Parathyroid adenoma (tissue), 2 donors: ENCODE measurements around the gene NXF1.
A peak's percentile ranks its signal among the peaks of the same experiment; 100 is the strongest.

Experiments used
- H2AFZ ChIP-seq: fragments of 300-600 bp; sonication (generic); one replicate; pipeline ENCODE4 v1.7.0; 2017; ENCODE audit warnings: antibody characterized with exemption, mild to moderate bottlenecking
- H3K27ac ChIP-seq: fragments of 300-600 bp; sonication (generic); one replicate; pipeline ENCODE4 v1.7.0; 2017
- H3K27me3 ChIP-seq: fragments of 300-600 bp; sonication (generic); one replicate; pipeline ENCODE4 v1.7.0; 2017; ENCODE audit warnings: low read length; ENCODE audit not compliant: control insufficient read depth, insufficient read depth
- H3K36me3 ChIP-seq: fragments of 300-600 bp; sonication (generic); one replicate; pipeline ENCODE4 v1.7.0; 2017; ENCODE audit warnings: low read length; ENCODE audit not compliant: control insufficient read depth, insufficient read depth
- H3K4me1 ChIP-seq: fragments of 300-600 bp; sonication (generic); one replicate; pipeline ENCODE4 v1.7.0; 2017; ENCODE audit warnings: control low read depth
- H3K4me2 ChIP-seq: fragments of 300-600 bp; sonication (generic); one replicate; pipeline ENCODE4 v1.7.0; 2017; ENCODE audit warnings: low read length
- H3K4me3 ChIP-seq: fragments of 300-600 bp; sonication (generic); one replicate; pipeline ENCODE4 v1.7.0; 2017; ENCODE audit warnings: low read depth, low read length
- H3K79me2 ChIP-seq: fragments of 300-600 bp; sonication (generic); one replicate; pipeline ENCODE4 v1.7.0; 2017; ENCODE audit warnings: control low read depth
- H3K9ac ChIP-seq: fragments of 300-600 bp; sonication (generic); one replicate; pipeline ENCODE4 v1.7.0; 2017; ENCODE audit warnings: mild to moderate bottlenecking
- H3K9me3 ChIP-seq: fragments of 300-600 bp; sonication (generic); one replicate; pipeline ENCODE4 v1.7.0; 2017; ENCODE audit warnings: low read length; ENCODE audit not compliant: control insufficient read depth
- TF ChIP-seq, protein P1 (sequence below): fragments of 300-600 bp; sonication (generic); IDR thresholded peaks from one replicate; pipeline ENCODE4 v1.7.0; 2017; ENCODE audit warnings: antibody characterized with exemption, mild to moderate bottlenecking
- donor health status: primary hyperparathyroidism.

NXF1 gene

GRCh38 chr11:62804310-62805075 lies 747 bp downstream of the NXF1 start:
- no peaks in the 10 kb centered on the region for H3K9me3 ChIP-seq
- peaks cover 3% of the 10 kb centered on the region for H3K4me1 ChIP-seq
- no peaks in the 10 kb centered on the region for H3K36me3 ChIP-seq

DNA sequence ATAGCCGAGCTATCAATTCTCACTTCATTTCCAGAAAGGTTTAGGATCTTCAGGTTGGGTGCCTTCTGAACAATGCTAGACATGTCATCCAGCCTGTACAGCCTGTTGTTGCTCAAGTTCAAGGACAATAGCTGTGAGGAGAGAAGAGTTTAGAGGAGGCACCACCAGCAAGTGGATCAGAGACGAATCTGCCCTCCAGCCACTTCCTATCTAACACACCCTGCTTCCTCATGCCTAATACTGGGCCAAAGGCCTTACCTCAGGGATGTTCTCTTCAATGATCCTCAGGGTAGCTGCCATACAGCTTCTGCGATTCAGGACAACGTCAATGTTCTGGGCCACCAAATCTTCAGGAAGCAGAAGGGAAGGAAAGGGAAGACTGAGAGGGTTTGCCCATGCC lies 4.2 kb downstream of the NXF1 start:
- Histone ChIP-seq H3K79me2 (peaks cover 3% of the 10 kb centered on the region), H3K27ac (no peak overlapping the region), H3K4me3 (no peak overlapping the region), H3K9ac (no peak overlapping the region), H3K27me3 (no peaks in the 10 kb centered on the region), H3K36me3 (no peaks in the 10 kb centered on the region), H3K9me3 (no peaks in the 10 kb centered on the region), H2AFZ (no peak overlapping the region), H3K4me2 (no peak overlapping the region), H3K4me1 (no peaks in the 10 kb centered on the region)
- TF ChIP-seq, protein P1, sequence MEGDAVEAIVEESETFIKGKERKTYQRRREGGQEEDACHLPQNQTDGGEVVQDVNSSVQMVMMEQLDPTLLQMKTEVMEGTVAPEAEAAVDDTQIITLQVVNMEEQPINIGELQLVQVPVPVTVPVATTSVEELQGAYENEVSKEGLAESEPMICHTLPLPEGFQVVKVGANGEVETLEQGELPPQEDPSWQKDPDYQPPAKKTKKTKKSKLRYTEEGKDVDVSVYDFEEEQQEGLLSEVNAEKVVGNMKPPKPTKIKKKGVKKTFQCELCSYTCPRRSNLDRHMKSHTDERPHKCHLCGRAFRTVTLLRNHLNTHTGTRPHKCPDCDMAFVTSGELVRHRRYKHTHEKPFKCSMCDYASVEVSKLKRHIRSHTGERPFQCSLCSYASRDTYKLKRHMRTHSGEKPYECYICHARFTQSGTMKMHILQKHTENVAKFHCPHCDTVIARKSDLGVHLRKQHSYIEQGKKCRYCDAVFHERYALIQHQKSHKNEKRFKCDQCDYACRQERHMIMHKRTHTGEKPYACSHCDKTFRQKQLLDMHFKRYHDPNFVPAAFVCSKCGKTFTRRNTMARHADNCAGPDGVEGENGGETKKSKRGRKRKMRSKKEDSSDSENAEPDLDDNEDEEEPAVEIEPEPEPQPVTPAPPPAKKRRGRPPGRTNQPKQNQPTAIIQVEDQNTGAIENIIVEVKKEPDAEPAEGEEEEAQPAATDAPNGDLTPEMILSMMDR, result no peak

More at GRCh38 chr11:62804310-62805075, 747 bp downstream of the NXF1 start:
- H3K79me2 ChIP-seq, result peaks cover 3% of the 10 kb centered on the region
- H3K9ac ChIP-seq, result no peak overlapping the region
- H3K27me3 ChIP-seq, result no peaks in the 10 kb centered on the region
- peak overlapping the region; percentile 64 for H3K27ac ChIP-seq
- H3K4me2 ChIP-seq, result peak overlapping the region; percentile 57
- peak overlapping the region; percentile 53 for H2AFZ ChIP-seq
- peak overlapping the region; percentile 63 for H3K4me3 ChIP-seq
- TF ChIP-seq, protein P1, result no peak

GRCh38 chr11:62799486-62799885 lies 5.8 kb downstream of the NXF1 start:
- TF ChIP-seq, protein P1, result no peak
- H3K4me1 ChIP-seq, result no peaks in the 10 kb centered on the region
- H3K9ac ChIP-seq, result no peak overlapping the region
- no peak overlapping the region for H3K4me3 ChIP-seq
- no peaks in the 10 kb centered on the region for H3K27me3 ChIP-seq
- H3K27ac ChIP-seq, result no peak overlapping the region
- no peaks in the 10 kb centered on the region for H3K9me3 ChIP-seq
- H3K36me3 ChIP-seq, result no peaks in the 10 kb centered on the region
- peaks cover 3% of the 10 kb centered on the region for H3K79me2 ChIP-seq
- H2AFZ ChIP-seq, result no peak overlapping the region
- H3K4me2 ChIP-seq, result no peak overlapping the region

GRCh38 chr11:62796281-62796680 lies 9.0 kb downstream of the NXF1 start:
- TF ChIP-seq, protein P1, result no peak
- H3K27ac ChIP-seq, result no peak overlapping the region
- peaks cover 2% of the 10 kb centered on the region for H3K4me1 ChIP-seq
- H3K4me2 ChIP-seq, result no peak overlapping the region
- no peak overlapping the region for H3K9ac ChIP-seq
- H3K79me2 ChIP-seq, result peaks cover 2% of the 10 kb centered on the region
- H3K27me3 ChIP-seq, result no peaks in the 10 kb centered on the region
- no peaks in the 10 kb centered on the region for H3K36me3 ChIP-seq
- H3K4me3 ChIP-seq, result no peak overlapping the region
- no peaks in the 10 kb centered on the region for H3K9me3 ChIP-seq
- no peak overlapping the region for H2AFZ ChIP-seq
